HL-60/S4 treated with retinoic acid at 250 ng/mL for 4 days and 3 days (cell line): ENCODE measurements around the gene GIMAP4.
"Not testable (repeated sequence)": the region's sequence is repeated elsewhere in the genome, so short reads cannot be mapped to it uniquely, and the experiment has no call there.

Experiments used
- in situ Hi-C: fragments of 300-500 bp; cut with MboI; formaldehyde crosslinking; loops from 2 replicates; pipeline ENCODE4 v1.7.0; 2022; ENCODE audit warnings: low sequenced_read_pairs

Gene GIMAP4

GRCh38 chr7:150579979-150580637, 12.9 kb downstream of the GIMAP4 start:
- in situ Hi-C loops = not testable (repeated sequence)

GRCh38 chr7:150580638-150581394, 13.6 kb downstream of the GIMAP4 start:
- in situ Hi-C loops = no loop called here

GRCh38 chr7:150585199-150585598, 18.0 kb downstream of the GIMAP4 start:
- in situ Hi-C loops = no loop called here

- in situ Hi-C loops = no loop called here
These were observed 19.0 kb downstream of the GIMAP4 start for GRCh38 chr7:150586068-150586784.

- in situ Hi-C loops = no loop called here
These were observed 19.6 kb downstream of the GIMAP4 start for GRCh38 chr7:150586785-150587152.

GRCh38 chr7:150587551-150587950, 20.4 kb downstream of the GIMAP4 start:
- in situ Hi-C loops = no loop called here

- in situ Hi-C loops = no loop called here
These were observed 27.6 kb downstream of the GIMAP4 start for GRCh38 chr7:150594805-150595204.

GRCh38 chr7:150595361-150595760, 28.2 kb downstream of the GIMAP4 start:
- in situ Hi-C loops = no loop called here

GRCh38 chr7:150603600-150603999, 36.4 kb downstream of the GIMAP4 start:
- in situ Hi-C loops = not testable (repeated sequence)

GRCh38 chr7:150610233-150610632, 43.0 kb downstream of the GIMAP4 start:
- in situ Hi-C loops = no loop called here

GRCh38 chr7:150612925-150613324, 45.7 kb downstream of the GIMAP4 start:
- in situ Hi-C loops = no loop called here

GRCh38 chr7:150613880-150614279, 46.7 kb downstream of the GIMAP4 start:
- in situ Hi-C loops = no loop called here

- in situ Hi-C loops = not testable (repeated sequence)
These were observed 47.2 kb downstream of the GIMAP4 start for GRCh38 chr7:150614426-150614825.

GRCh38 chr7:150615221-150615755, 48.1 kb downstream of the GIMAP4 start:
- in situ Hi-C loops = not testable (repeated sequence)

GRCh38 chr7:150620061-150620460, 52.9 kb downstream of the GIMAP4 start:
- in situ Hi-C loops = no loop called here

- in situ Hi-C loops = no loop called here
These were observed 53.6 kb downstream of the GIMAP4 start for GRCh38 chr7:150620617-150621371.

- in situ Hi-C loops = no loop called here
These were observed 54.2 kb downstream of the GIMAP4 start for GRCh38 chr7:150621376-150621775.
